ENCODE results near the gene C1orf116. TPM values are rescaled to one million over a fixed set of nuclear protein-coding genes. Genes with fewer than 3 reads are reported as not detected.

C1orf116 gene
- total RNA-seq, 6 donors from 2014 or later: 92.5 to 222 (median 193) TPM

- peaks cover 0 to 9% (median 3%) of the 10 kb centered on the region in 4 donors for H3K36me3 ChIP-seq
- peak in 1 of 2 donors; percentile 67 for ATAC-seq (ENCODE audit: low FRiP score in 2 of 2)
- peak; percentile 56 to 74 for DNase-seq
- H3K4me3 ChIP-seq: peak overlapping the region in 3 of 4 donors; percentile 18 to 52 (median 52)
- peak; percentile 31 to 67 for TF ChIP-seq POLR2AphosphoS5 (IDR thresholded peaks at IDR 0.05)
- no peak for TF ChIP-seq CTCF (IDR thresholded peaks at IDR 0.05)
- peak in 2 of 4 donors; percentile 55 to 63 for TF ChIP-seq POLR2A (IDR thresholded peaks at IDR 0.05)
- peak in 2 of 4 donors; percentile 19 to 26 for TF ChIP-seq EP300 (IDR thresholded peaks at IDR 0.05)
- 68 to 80% methylated on average over 16 to 18 of the region's 18 CpGs for WGBS, 2 donors
- H3K4me1 ChIP-seq: peaks cover 16 to 44% (median 37%) of the 10 kb centered on the region in 4 donors
- peak overlapping the region; percentile 82 to 90 (median 83) for H3K27ac ChIP-seq
- no peaks in the 10 kb centered on the region for H3K27me3 ChIP-seq
- no peaks in the 10 kb centered on the region for H3K9me3 ChIP-seq
Observed at GRCh38 chr1:207027206-207027777, 5.3 kb downstream of the C1orf116 start.

- no peak overlapping the region for H3K4me3 ChIP-seq
- WGBS, 2 donors: 30 to 48% methylated on average over 4 of the region's 4 CpGs
- TF ChIP-seq CTCF (IDR thresholded peaks at IDR 0.05): no peak
- no peak for TF ChIP-seq POLR2A (IDR thresholded peaks at IDR 0.05)
- TF ChIP-seq POLR2AphosphoS5 (IDR thresholded peaks at IDR 0.05): no peak
- TF ChIP-seq EP300 (IDR thresholded peaks at IDR 0.05): no peak
- H3K27ac ChIP-seq: peak overlapping the region; percentile 82 to 90 (median 83)
- H3K4me1 ChIP-seq: peaks cover 16 to 47% (median 47%) of the 10 kb centered on the region in 4 donors
- H3K27me3 ChIP-seq: no peaks in the 10 kb centered on the region
- ATAC-seq (ENCODE audit: low FRiP score in 2 of 2) (no peak), DNase-seq (no peak)
- H3K36me3 ChIP-seq: peaks cover 0 to 9% (median 3%) of the 10 kb centered on the region in 4 donors
- H3K9me3 ChIP-seq: no peaks in the 10 kb centered on the region
Observed at GRCh38 chr1:207026104-207026534, 6.4 kb downstream of the C1orf116 start.

GRCh38 chr1:207025146-207025880, 7.2 kb downstream of the C1orf116 start:
- DNase-seq (peak; percentile 50 to 71), ATAC-seq (ENCODE audit: low FRiP score in 2 of 2) (peak; percentile 54 to 77)
- Histone ChIP-seq H3K27ac (peak overlapping the region; percentile 82 to 90 (median 84)), H3K4me1 (peaks cover 16 to 55% (median 54%) of the 10 kb centered on the region in 4 donors), H3K36me3 (peaks cover 0 to 9% (median 3%) of the 10 kb centered on the region in 4 donors), H3K4me3 (no peak overlapping the region), H3K9me3 (no peaks in the 10 kb centered on the region), H3K27me3 (no peaks in the 10 kb centered on the region)
- WGBS, 2 donors: 33 to 64% methylated on average over 4 to 5 of the region's 5 CpGs
- TF ChIP-seq CTCF (IDR thresholded peaks at IDR 0.05) (no peak), EP300 (IDR thresholded peaks at IDR 0.05) (peak; percentile 20 to 95 (median 82)), POLR2AphosphoS5 (IDR thresholded peaks at IDR 0.05) (peak in 1 of 2 donors; percentile 76), POLR2A (IDR thresholded peaks at IDR 0.05) (peak in 2 of 4 donors; percentile 17 to 38)

GRCh38 chr1:207024202-207025145, 8.1 kb downstream of the C1orf116 start:
- DNase-seq: peak in 1 of 2 donors; percentile 50
- Histone ChIP-seq H3K4me3 (no peak overlapping the region), H3K9me3 (no peaks in the 10 kb centered on the region), H3K27ac (peak overlapping the region; percentile 82 to 90 (median 84)), H3K36me3 (peaks cover 0 to 9% (median 3%) of the 10 kb centered on the region in 4 donors), H3K4me1 (peaks cover 16 to 56% (median 56%) of the 10 kb centered on the region in 4 donors), H3K27me3 (no peaks in the 10 kb centered on the region)
- peak in 1 of 2 donors; percentile 39 for ATAC-seq (ENCODE audit: low FRiP score in 2 of 2)
- 54 to 58% methylated on average over 14 of the region's 18 CpGs for WGBS, 2 donors
- TF ChIP-seq CTCF (IDR thresholded peaks at IDR 0.05) (no peak), POLR2AphosphoS5 (IDR thresholded peaks at IDR 0.05) (peak in 1 of 2 donors; percentile 43), EP300 (IDR thresholded peaks at IDR 0.05) (peak in 1 of 4 donors; percentile 38)
